H9 (cell line): ENCODE data around the gene LRCH4. TPM values are rescaled to one million over a fixed set of nuclear protein-coding genes. Genes with fewer than 3 reads are reported as not detected.
A peak's percentile ranks its signal among the peaks of the same experiment; 100 is the strongest.

ENCODE experiments used
- DNase-seq: peaks from one replicate; pipeline ENCODE4 v3.0.0-alpha.2; 2017
- H2AFZ ChIP-seq: one replicate; pipeline ENCODE4 v1.6.1; 2013; ENCODE audit warnings: mild to moderate bottlenecking, low read length, control low read depth, moderate library complexity
- H2AK5ac ChIP-seq: 2 replicates; pipeline ENCODE4 v1.6.1; 2013; ENCODE audit warnings: low read length, control low read depth, mixed read lengths; ENCODE audit not compliant: insufficient read length
- H2BK120ac ChIP-seq: one replicate; pipeline ENCODE4 v1.6.1; 2013; ENCODE audit warnings: low read depth, mild to moderate bottlenecking, low read length, control low read depth, inconsistent platforms; ENCODE audit not compliant: poor library complexity, severe bottlenecking
- H2BK12ac ChIP-seq: 2 replicates; pipeline ENCODE4 v1.6.1; 2013; ENCODE audit warnings: low read length, control low read depth, mixed read lengths, low read depth; ENCODE audit not compliant: insufficient read length
- H2BK15ac ChIP-seq: 2 replicates; pipeline ENCODE4 v1.6.1; 2013; ENCODE audit warnings: low read depth, low read length, control low read depth
- H2BK20ac ChIP-seq: one replicate; pipeline ENCODE4 v1.6.1; 2013; ENCODE audit warnings: low read depth, mild to moderate bottlenecking, low read length, control low read depth, inconsistent platforms; ENCODE audit not compliant: poor library complexity, severe bottlenecking
- H2BK5ac ChIP-seq: 2 replicates; pipeline ENCODE4 v1.6.1; 2013; ENCODE audit warnings: low read length, control low read depth, mixed read lengths; ENCODE audit not compliant: insufficient read length
- H3K14ac ChIP-seq: 2 replicates; pipeline ENCODE4 v1.6.1; 2013; ENCODE audit warnings: low read length, control low read depth; ENCODE audit not compliant: insufficient read depth
- H3K18ac ChIP-seq: 2 replicates; pipeline ENCODE4 v1.6.1; 2013; ENCODE audit warnings: low read depth, mild to moderate bottlenecking, mixed read lengths, low read length, control low read depth; ENCODE audit not compliant: insufficient read length
- H3K23ac ChIP-seq: 2 replicates; pipeline ENCODE4 v1.6.1; 2013; ENCODE audit warnings: low read length, control low read depth, mixed read lengths, low read depth; ENCODE audit not compliant: insufficient read length
- H3K23me2 ChIP-seq: 2 replicates; pipeline ENCODE4 v1.6.1; 2013; ENCODE audit warnings: low read depth, mild to moderate bottlenecking, mixed read lengths, low read length, control low read depth; ENCODE audit not compliant: insufficient read length, poor library complexity, severe bottlenecking
- H3K27ac ChIP-seq: 2 replicates; pipeline ENCODE4 v1.5.1; 2013; ENCODE audit warnings: low read length, control low read depth, mixed read lengths, low read depth; ENCODE audit not compliant: insufficient read length
- H3K27me3 ChIP-seq: 2 replicates; pipeline ENCODE4 v1.6.1; 2013; ENCODE audit warnings: low read length, control low read depth, inconsistent platforms; ENCODE audit not compliant: insufficient read depth
- H3K4ac ChIP-seq: 2 replicates; pipeline ENCODE4 v1.6.1; 2013; ENCODE audit warnings: low read depth, mild to moderate bottlenecking, control low read depth, inconsistent platforms, low read length, moderate library complexity
- H3K4me1 ChIP-seq: 2 replicates; pipeline ENCODE4 v1.6.1; 2013; ENCODE audit warnings: low read length, control low read depth, inconsistent platforms; ENCODE audit not compliant: insufficient read depth
- H3K4me2 ChIP-seq: 2 replicates; pipeline ENCODE4 v1.6.1; 2013; ENCODE audit warnings: low read length, control low read depth, mixed read lengths; ENCODE audit not compliant: insufficient read length, insufficient read depth
- H3K56ac ChIP-seq: 2 replicates; pipeline ENCODE4 v1.6.1; 2013; ENCODE audit warnings: low read depth, mild to moderate bottlenecking, mixed read lengths, low read length, control low read depth; ENCODE audit not compliant: insufficient read length
- H3K79me1 ChIP-seq: 2 replicates; pipeline ENCODE4 v1.6.1; 2013; ENCODE audit warnings: low read depth, mild to moderate bottlenecking, moderate library complexity, low read length, control low read depth, inconsistent platforms; ENCODE audit not compliant: insufficient read depth, poor library complexity, severe bottlenecking
- H3K79me2 ChIP-seq: 2 replicates; pipeline ENCODE4 v1.6.1; 2013; ENCODE audit warnings: low read length, control low read depth, inconsistent platforms; ENCODE audit not compliant: insufficient read depth
- H3K9ac ChIP-seq: 2 replicates; pipeline ENCODE4 v1.6.1; 2013; ENCODE audit warnings: low read length, control low read depth, mixed read lengths; ENCODE audit not compliant: insufficient read length; ENCODE audit errors: extremely low read depth
- H3K9me3 ChIP-seq: one replicate; pipeline ENCODE4 v1.6.1; 2013; ENCODE audit warnings: low read depth, low read length, inconsistent platforms; ENCODE audit not compliant: control insufficient read depth
- H3T11ph ChIP-seq: one replicate; pipeline ENCODE4 v1.6.1; 2013; ENCODE audit warnings: mild to moderate bottlenecking, low read length, control low read depth, inconsistent platforms
- H4K20me1 ChIP-seq: one replicate; pipeline ENCODE4 v1.6.1; 2013; ENCODE audit not compliant: control insufficient read depth, insufficient read length, insufficient read depth
- H4K5ac ChIP-seq: 2 replicates; pipeline ENCODE4 v1.6.1; 2013; ENCODE audit warnings: low read depth, mild to moderate bottlenecking, mixed read lengths, low read length, control low read depth; ENCODE audit not compliant: insufficient read length
- H4K8ac ChIP-seq: replicated peaks from 2 replicates; pipeline ENCODE4 v1.6.1; 2013; ENCODE audit warnings: low read length, control low read depth, mixed read lengths, low read depth; ENCODE audit not compliant: insufficient read length
- H4K91ac ChIP-seq: 2 replicates; pipeline ENCODE4 v1.6.1; 2013; ENCODE audit warnings: low read depth, mild to moderate bottlenecking, moderate library complexity, mixed read lengths, low read length, control low read depth; ENCODE audit not compliant: insufficient read length
- H3K27ac Mint-ChIP-seq, 3 experiments: 2 replicates in 2 of 3; 3 replicates in 1 of 3; pipeline ENCODE4 v1.8.0; 2020 to 2021; ENCODE audit warnings: mixed read lengths in 3 of 3, mild to moderate bottlenecking in 1 of 3, moderate library complexity in 1 of 3
- H3K27me3 Mint-ChIP-seq: 2 replicates; pipeline ENCODE4 v1.8.0; 2021; ENCODE audit warnings: low read depth, mild to moderate bottlenecking, moderate library complexity, mixed read lengths
- H3K36me3 Mint-ChIP-seq, 3 experiments: 2 replicates in 2 of 3; 3 replicates in 1 of 3; pipeline ENCODE4 v1.8.0; 2020 to 2021; ENCODE audit warnings: low read depth in 3 of 3, mixed read lengths in 3 of 3; ENCODE audit not compliant: insufficient read depth in 1 of 3
- H3K4me1 Mint-ChIP-seq, 2 experiments: 2 replicates each; pipeline ENCODE4 v1.8.0; 2020; ENCODE audit warnings: mixed read lengths in 2 of 2
- H3K4me3 Mint-ChIP-seq, 2 experiments: 2 replicates in 1 of 2; 3 replicates in 1 of 2; pipeline ENCODE4 v1.8.0; 2020 to 2021; ENCODE audit warnings: mild to moderate bottlenecking in 2 of 2, mixed read lengths in 2 of 2, moderate library complexity in 1 of 2
- H3K9me3 Mint-ChIP-seq, 2 experiments: 2 replicates in 1 of 2; 3 replicates in 1 of 2; pipeline ENCODE4 v1.8.0; 2020; ENCODE audit warnings: mild to moderate bottlenecking in 2 of 2, mixed read lengths in 2 of 2, moderate library complexity in 1 of 2
- CTCF ChIP-seq: fragments of 200-600 bp; sonication (generic); conservative IDR thresholded peaks from 3 replicates; pipeline ENCODE4 v1.8.0; 2021; ENCODE audit warnings: antibody characterized with exemption, mild to moderate bottlenecking
- WGBS: extraction: QIAGEN DNeasy Blood & Tissue Kit; methylation state at CpG from one replicate; pipeline ENCODE4 v1.1.7; 2013; ENCODE audit warnings: missing lambda C conversion rate, low lambda C conversion rate, mixed read lengths; ENCODE audit not compliant: insufficient read length; ENCODE audit errors: extremely low coverage; 5-methylcytosine and 5-hydroxymethylcytosine counted together
- total RNA-seq: library from RNA; stranded (reverse); gene quantifications from 2 replicates; pipeline ENCODE4 v1.2.1, GENCODE V29; 2021

Gene LRCH4
- total RNA-seq, 1 experiment from 2014 or later = 39.1 TPM

- H4K8ac ChIP-seq = no peak overlapping the region
- no peak overlapping the region for H3K9ac ChIP-seq
- peaks cover 5% of the 10 kb centered on the region for H3K27me3 Mint-ChIP-seq
- WGBS = no CpG with 5 or more reads among the region's 3 CpGs
- no peak overlapping the region for H2BK20ac ChIP-seq
- peak; percentile 20 for DNase-seq
- no peak overlapping the region for H2BK5ac ChIP-seq
- no peak overlapping the region for H4K5ac ChIP-seq
- no peak overlapping the region for H3K56ac ChIP-seq
- TF ChIP-seq CTCF = no peak
- H4K20me1 ChIP-seq = no peaks in the 10 kb centered on the region
- no peak overlapping the region for H2AK5ac ChIP-seq
- peaks cover 9% of the 10 kb centered on the region; the same call in 1 of the 2 replicates for H3K4me1 ChIP-seq
- peaks cover 34 to 43% of the 10 kb centered on the region in 2 experiments for H3K4me1 Mint-ChIP-seq
- no peak overlapping the region for H2AFZ ChIP-seq
- no peak overlapping the region for H3K18ac ChIP-seq
- H3K27ac Mint-ChIP-seq = no peak overlapping the region
- no peak overlapping the region for H3K27ac ChIP-seq
- H3K9me3 ChIP-seq = no peaks in the 10 kb centered on the region
- H4K91ac ChIP-seq = no peak overlapping the region
- H2BK15ac ChIP-seq = no peak overlapping the region
- no peak overlapping the region for H3K23ac ChIP-seq
- no peaks in the 10 kb centered on the region for H3K79me2 ChIP-seq
- H3K27me3 ChIP-seq = no peaks in the 10 kb centered on the region
- H3K36me3 Mint-ChIP-seq = peaks cover 2 to 4% (median 2%) of the 10 kb centered on the region in 3 experiments; a peak in 3 of 7 replicates
- no peak overlapping the region for H3K4ac ChIP-seq
- H3K79me1 ChIP-seq = no peaks in the 10 kb centered on the region
- no peak overlapping the region for H2BK120ac ChIP-seq
- H2BK12ac ChIP-seq = no peak overlapping the region
- peak overlapping the region in 1 of 2 experiments; percentile 7; a peak in 1 of 5 replicates for H3K4me3 Mint-ChIP-seq
- no peak overlapping the region for H3T11ph ChIP-seq
- H3K23me2 ChIP-seq = peaks cover 9% of the 10 kb centered on the region
- peaks cover 0 to 2% of the 10 kb centered on the region in 2 experiments; a peak in 1 of 5 replicates for H3K9me3 Mint-ChIP-seq
- no peak overlapping the region for H3K4me2 ChIP-seq
- H3K14ac ChIP-seq = no peak overlapping the region
Measured at GRCh38 chr7:100567751-100568175, 18.2 kb downstream of the LRCH4 start.
